ENCODE measurements around the gene PDE4D.

The PDE4D gene

GRCh38 chr5:59249160-59249559 lies 644.4 kb downstream of the PDE4D start:
- in situ Hi-C loops (cut with HindIII; ENCODE audit: low sequenced_read_pairs): no loop called here

GRCh38 chr5:59246882-59247281 lies 646.6 kb downstream of the PDE4D start:
- in situ Hi-C loops (cut with HindIII; ENCODE audit: low sequenced_read_pairs): no loop called here

- in situ Hi-C loops (cut with HindIII; ENCODE audit: low sequenced_read_pairs): no loop called here
Observed at GRCh38 chr5:59246145-59246869, 647.2 kb downstream of the PDE4D start.

GRCh38 chr5:59245198-59245597 lies 648.3 kb downstream of the PDE4D start:
- in situ Hi-C loops (cut with HindIII; ENCODE audit: low sequenced_read_pairs): no loop called here

DNA sequence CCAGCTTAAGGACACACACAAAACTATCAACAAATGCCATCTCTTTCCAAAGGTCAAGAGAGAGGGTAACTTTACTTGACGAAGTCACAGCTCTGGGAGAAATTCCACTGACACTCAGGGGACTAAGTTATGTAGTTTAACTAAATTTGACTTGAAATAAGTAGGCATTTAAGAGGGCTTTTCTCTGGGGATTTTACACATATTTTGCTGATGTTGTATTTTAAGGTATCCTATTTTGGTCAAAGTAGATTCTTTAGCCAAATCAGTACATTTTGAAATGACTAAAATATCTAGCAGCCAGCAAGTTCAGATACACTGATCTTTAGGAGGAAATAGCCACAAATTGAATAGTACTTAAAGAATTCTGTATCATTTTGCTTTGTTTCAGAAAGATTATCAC lies 652.0 kb downstream of the PDE4D start:
- in situ Hi-C loops (cut with HindIII; ENCODE audit: low sequenced_read_pairs): no loop called here

DNA sequence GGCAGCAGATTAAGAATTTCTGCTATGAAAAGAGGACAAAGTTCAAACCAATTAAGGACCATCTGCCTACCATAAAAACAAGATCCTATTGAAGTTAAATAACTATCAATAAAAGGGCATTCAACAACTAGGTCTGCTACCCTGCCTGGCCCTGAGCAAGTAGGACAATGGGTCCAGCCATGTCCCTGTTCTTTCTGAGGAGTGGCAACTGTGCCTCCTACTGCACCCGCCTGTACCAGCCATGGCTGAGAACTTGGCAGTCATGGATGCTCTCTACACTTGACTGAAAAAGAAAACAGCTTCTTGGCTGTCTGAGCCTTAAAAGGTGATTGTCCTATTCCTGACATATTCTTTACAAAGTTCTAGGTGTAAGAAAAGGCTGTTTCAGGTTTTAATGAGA lies 652.4 kb downstream of the PDE4D start:
- in situ Hi-C loops (cut with HindIII; ENCODE audit: low sequenced_read_pairs): no loop called here

DNA sequence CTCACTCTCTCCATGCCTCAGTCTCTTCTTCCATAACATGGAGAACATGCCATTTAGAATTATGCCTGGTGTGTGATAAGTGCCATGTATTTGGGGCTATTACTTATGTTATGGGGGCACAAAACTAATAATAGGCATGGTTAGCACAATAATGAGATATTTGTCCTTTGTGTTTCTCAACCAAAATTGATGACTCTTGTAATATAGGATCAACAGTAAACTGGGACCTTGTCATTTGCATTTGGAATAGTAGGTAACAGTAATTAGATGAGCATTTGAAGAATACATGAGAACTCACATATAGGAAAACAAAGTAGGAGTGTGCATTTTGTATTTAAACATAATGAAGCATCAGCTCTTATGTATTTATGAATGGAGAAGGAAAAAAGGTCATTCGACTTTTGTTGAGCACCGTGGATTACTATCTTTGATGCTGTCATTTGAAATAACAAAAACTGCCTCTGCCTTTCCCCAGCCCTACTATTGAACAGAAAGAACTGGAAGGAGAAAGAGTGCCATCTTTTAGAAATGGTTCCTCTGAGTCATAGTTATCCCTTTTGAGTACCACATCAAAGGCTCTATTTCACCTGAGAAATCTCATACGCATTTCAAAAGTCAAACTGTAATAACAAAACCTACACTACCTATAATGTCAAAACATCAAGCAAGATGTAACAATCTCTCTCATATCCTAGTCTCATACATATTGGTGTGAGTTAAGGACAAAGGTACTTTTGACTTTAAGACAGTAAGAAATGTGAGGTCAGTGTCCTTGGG lies 655.2 kb downstream of the PDE4D start:
- in situ Hi-C loops (cut with HindIII; ENCODE audit: low sequenced_read_pairs): no loop called here

DNA sequence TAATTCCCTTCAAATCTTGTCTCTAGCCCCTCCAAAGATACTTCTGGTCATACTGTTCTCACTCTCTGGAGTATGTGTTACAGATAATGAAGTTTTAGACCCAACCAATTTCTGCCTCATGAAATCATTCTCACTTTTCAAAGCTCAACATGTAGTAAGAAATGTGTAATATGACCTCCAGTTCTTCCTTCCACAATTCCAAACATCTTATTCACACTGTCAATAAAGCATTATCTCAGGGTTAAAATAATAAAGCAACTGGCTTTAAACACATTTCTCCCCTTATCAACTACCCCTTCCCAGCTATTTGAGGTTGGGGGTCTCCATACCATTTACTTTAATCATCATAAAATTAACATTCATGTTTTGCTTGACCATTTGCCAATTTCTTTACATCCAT lies 656.5 kb downstream of the PDE4D start:
- in situ Hi-C loops (cut with HindIII; ENCODE audit: low sequenced_read_pairs): no loop called here

GRCh38 chr5:59236448-59236847 lies 657.1 kb downstream of the PDE4D start:
- in situ Hi-C loops (cut with HindIII; ENCODE audit: low sequenced_read_pairs): no loop called here

- in situ Hi-C loops (cut with HindIII; ENCODE audit: low sequenced_read_pairs): no loop called here
Observed at GRCh38 chr5:59234236-59234635, 659.3 kb downstream of the PDE4D start.

GRCh38 chr5:59231221-59231931 lies 662.1 kb downstream of the PDE4D start:
- in situ Hi-C loops (cut with HindIII; ENCODE audit: low sequenced_read_pairs): no loop called here

- in situ Hi-C loops (cut with HindIII; ENCODE audit: low sequenced_read_pairs): no loop called here
Observed at GRCh38 chr5:59222687-59223511, 670.6 kb downstream of the PDE4D start.

DNA sequence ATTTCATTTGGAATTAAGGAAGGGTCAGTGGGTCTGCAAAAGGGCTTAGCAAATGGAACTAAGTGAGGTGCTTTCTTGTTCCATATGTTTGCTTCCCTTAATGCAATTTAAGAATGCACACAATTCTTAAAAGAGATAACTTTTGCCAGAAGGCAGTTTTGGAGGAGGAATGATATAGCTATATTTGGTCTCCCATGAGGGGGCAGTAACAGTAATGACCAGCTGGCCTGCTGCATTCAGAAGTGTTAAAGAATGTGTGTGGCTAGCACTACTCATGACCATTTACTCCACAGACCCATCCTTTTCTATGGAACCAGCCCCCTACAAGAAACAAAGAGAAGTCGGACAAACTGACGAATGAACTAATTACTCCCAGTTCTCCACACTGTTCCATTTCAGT lies 671.8 kb downstream of the PDE4D start:
- in situ Hi-C loops (cut with HindIII; ENCODE audit: low sequenced_read_pairs): no loop called here

DNA sequence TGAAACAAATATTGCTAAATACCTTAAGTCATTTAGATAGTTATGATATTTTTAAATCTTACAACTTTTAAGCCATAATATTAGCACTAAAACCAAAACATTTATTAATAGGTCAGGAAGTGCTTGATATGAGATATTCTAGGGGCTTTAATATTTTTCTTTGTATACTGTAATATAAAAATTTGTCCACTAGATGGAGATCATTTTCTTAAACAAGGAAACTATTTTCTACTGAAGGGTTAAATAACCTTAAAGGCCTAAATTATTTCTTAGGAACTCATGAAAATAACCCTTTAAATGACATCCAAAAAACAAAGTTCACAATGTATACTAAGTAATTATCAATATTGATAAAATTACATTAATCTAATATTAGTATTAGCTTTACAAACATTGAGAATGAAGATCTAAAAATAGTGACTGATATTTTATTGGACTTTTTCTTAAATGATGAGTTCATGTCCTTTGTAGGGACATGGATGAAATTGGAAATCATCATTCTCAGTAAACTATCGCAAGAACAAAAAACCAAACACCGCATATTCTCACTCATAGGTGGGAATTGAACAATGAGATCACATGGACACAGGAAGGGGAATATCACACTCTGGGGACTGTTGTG lies 675.0 kb downstream of the PDE4D start:
- in situ Hi-C loops (cut with HindIII; ENCODE audit: low sequenced_read_pairs): loop anchor here (10.0 kb wide), 1 partner anchor 224 kb away; no protein-coding TSS in a partner anchor

DNA sequence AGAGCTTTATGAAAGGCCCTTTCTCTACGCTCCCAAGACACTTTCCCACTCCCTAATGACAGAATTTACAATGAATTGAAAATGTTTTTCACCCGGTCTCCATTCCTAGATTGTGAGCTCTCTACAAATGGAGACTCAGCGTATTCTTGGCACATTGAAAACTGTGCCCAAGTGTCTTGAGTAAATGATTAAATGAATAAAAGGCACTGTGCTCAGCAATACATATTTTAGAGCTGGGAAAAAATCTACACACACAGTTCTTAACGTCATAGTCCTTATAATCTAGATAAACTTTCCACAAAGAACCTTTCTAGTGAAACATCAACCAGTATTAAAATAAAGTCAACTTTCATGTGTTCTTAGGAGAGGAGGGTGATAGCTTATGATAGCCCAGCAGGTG lies 676.7 kb downstream of the PDE4D start:
- in situ Hi-C loops (cut with HindIII; ENCODE audit: low sequenced_read_pairs): loop anchor here (10.0 kb wide), 1 partner anchor 222 kb away; no protein-coding TSS in a partner anchor

- in situ Hi-C loops (cut with HindIII; ENCODE audit: low sequenced_read_pairs): loop anchor here (10.0 kb wide), 1 partner anchor 218 kb away; no protein-coding TSS in a partner anchor
Observed at GRCh38 chr5:59212596-59212995, 680.9 kb downstream of the PDE4D start.

- in situ Hi-C loops (cut with HindIII; ENCODE audit: low sequenced_read_pairs): loop anchor here (10.0 kb wide), 1 partner anchor 215 kb away; no protein-coding TSS in a partner anchor
Observed at GRCh38 chr5:59209758-59210359, 683.7 kb downstream of the PDE4D start.

- in situ Hi-C loops (cut with HindIII; ENCODE audit: low sequenced_read_pairs): no loop called here
Observed at GRCh38 chr5:59208474-59208873, 685.1 kb downstream of the PDE4D start.

DNA sequence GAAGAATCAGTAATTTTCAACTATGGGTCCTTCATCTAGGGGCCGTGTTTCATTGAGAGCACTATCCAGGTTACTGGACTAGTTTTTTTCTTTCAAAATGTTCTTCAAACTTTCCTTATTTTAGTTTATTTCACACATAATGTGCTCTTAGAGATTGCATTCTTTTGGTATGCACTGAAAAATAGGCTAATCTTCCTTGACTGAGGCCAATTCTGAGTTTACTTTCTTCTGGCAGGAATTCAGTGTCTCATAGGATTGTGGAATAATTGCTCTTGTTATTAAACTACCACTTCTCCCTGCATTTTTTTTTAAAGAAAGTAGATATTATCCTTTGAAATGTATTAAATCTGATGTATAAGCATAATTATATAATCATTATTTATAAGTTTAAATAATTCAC lies 686.1 kb downstream of the PDE4D start:
- in situ Hi-C loops (cut with HindIII; ENCODE audit: low sequenced_read_pairs): no loop called here

DNA sequence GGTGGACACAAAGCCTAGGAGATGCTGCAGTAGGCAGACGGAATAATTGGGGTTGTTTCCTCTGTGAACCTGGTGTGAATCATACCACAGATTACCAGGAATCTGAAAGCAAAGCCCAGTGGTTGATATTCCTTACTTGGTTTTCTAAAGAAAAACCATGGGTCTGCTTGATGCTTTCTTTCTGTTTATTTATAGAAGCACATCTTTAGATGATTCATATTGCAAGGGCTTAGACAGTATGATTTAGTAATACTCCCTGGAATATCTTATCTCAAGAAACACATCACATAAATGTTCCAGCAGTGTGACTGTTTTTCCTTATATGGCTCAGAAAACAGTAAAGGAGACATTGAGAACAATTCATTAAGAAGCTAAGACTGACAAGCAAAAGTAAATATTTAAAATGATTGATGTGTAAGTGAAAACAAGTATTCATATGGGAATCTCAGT lies 687.4 kb downstream of the PDE4D start:
- in situ Hi-C loops (cut with HindIII; ENCODE audit: low sequenced_read_pairs): no loop called here
